CD4-positive, alpha-beta T cell (primary cell): Measurements from ENCODE around the gene LPCAT2. TPM values are rescaled to one million over a fixed set of nuclear protein-coding genes. Genes with fewer than 3 reads are reported as not detected.
A peak's percentile ranks its signal among the peaks of the same experiment; 100 is the strongest.

Experiments
- ATAC-seq: fragments of 200-7000 bp; cut with Tn5 transposase; one replicate; pipeline ENCODE4 v1.10.0; 2022; ENCODE audit warnings: mild to moderate bottlenecking; ENCODE audit not compliant: poor library complexity
- CTCF ChIA-PET: fragments of 350-600 bp; sonication (Branson Sonifier 250); formaldehyde crosslinking; loops from one replicate; lab custom pipeline; 2021; ENCODE audit warnings: antibody characterized with exemption, inconsistent platforms; lab: Charles Lee
- POLR2A ChIA-PET: fragments of 350-600 bp; sonication (Branson Sonifier 250); formaldehyde crosslinking; loops from one replicate; lab custom pipeline; 2021; ENCODE audit warnings: antibody characterized with exemption, inconsistent platforms; lab: Charles Lee
- DNase-seq, 14 experiments: peaks; one replicate each; pipeline ENCODE4 v3.0.0-alpha.2; 2013 to 2020; ENCODE audit warnings: mixed read lengths in 2 of 14
- H3K27ac ChIP-seq, 2 donors: one replicate each; pipeline versions ENCODE4 v1.5.1 to v1.7.0; 2013; ENCODE audit warnings: low read length in 2 of 2, low read depth in 1 of 2, mild to moderate bottlenecking in 1 of 2
- H3K27me3 ChIP-seq, 2 experiments: 1 replicate in 1 of 2; 2 replicates in 1 of 2; pipeline versions ENCODE4 v1.6.1 to v1.7.0; 2013; ENCODE audit warnings: low read length in 2 of 2, control low read depth in 1 of 2, mild to moderate bottlenecking in 1 of 2, moderate library complexity in 1 of 2; ENCODE audit not compliant: insufficient read depth in 2 of 2, control insufficient read depth in 1 of 2
- H3K36me3 ChIP-seq: one replicate; pipeline ENCODE4 v1.6.1; 2013; ENCODE audit warnings: low read length, control low read depth; ENCODE audit not compliant: insufficient read depth
- H3K4me1 ChIP-seq: one replicate; pipeline ENCODE4 v1.6.1; 2013; ENCODE audit warnings: low read length, control low read depth; ENCODE audit not compliant: insufficient read depth
- H3K4me3 ChIP-seq: one replicate; pipeline ENCODE4 v1.5.1; 2013; ENCODE audit warnings: mild to moderate bottlenecking, low read length, moderate library complexity
- H3K9me3 ChIP-seq, 2 experiments: 1 replicate in 1 of 2; 2 replicates in 1 of 2; pipeline versions ENCODE4 v1.6.1 to v1.7.0; 2013; ENCODE audit warnings: low read length in 2 of 2, mild to moderate bottlenecking in 2 of 2, control low read depth in 1 of 2, moderate library complexity in 1 of 2; ENCODE audit not compliant: control insufficient read depth in 1 of 2, insufficient read depth in 1 of 2
- H3K27ac Mint-ChIP-seq: one replicate; pipeline ENCODE4 v1.8.0; 2020; ENCODE audit warnings: mixed read lengths
- H3K27me3 Mint-ChIP-seq: one replicate; pipeline ENCODE4 v1.8.0; 2021; ENCODE audit warnings: mixed read lengths
- H3K36me3 Mint-ChIP-seq: one replicate; pipeline ENCODE4 v1.8.0; 2021; ENCODE audit warnings: low read depth, mixed read lengths
- H3K4me1 Mint-ChIP-seq: one replicate; pipeline ENCODE4 v1.8.0; 2021; ENCODE audit warnings: low read depth, mixed read lengths
- H3K4me3 Mint-ChIP-seq: one replicate; pipeline ENCODE4 v1.8.0; 2020; ENCODE audit warnings: mild to moderate bottlenecking, mixed read lengths
- H3K9me3 Mint-ChIP-seq: one replicate; pipeline ENCODE4 v1.8.0; 2020; ENCODE audit warnings: mixed read lengths
- CTCF ChIP-seq: fragments of 200-600 bp; IDR thresholded peaks from one replicate; pipeline ENCODE4 v1.8.0; 2022; ENCODE audit warnings: antibody characterized with exemption, mild to moderate bottlenecking
- intact Hi-C, 2 experiments: fragments of 100-400 bp; cut with DNase I in 1 of 2; cut with micrococcal nuclease in 1 of 2; formaldehyde crosslinking; loops; one replicate each; pipeline versions ENCODE4 v1.15.1 to v1.9.0; 2023 to 2025; cut with DNase I, micrococcal nuclease
- total RNA-seq, 174 experiments: library from RNA in 2 of 174; stranded (reverse) in 2 of 174; gene quantifications; one replicate each; pipeline ENCODE4 v1.2.3 and lab custom pipeline; 2021 to 2026

Gene LPCAT2
- total RNA-seq, 2 experiments from 2014 or later, result 0.22 to 0.36 TPM

GRCh38 chr16:55494994-55495421 is 13.9 kb upstream of the LPCAT2 start:
- Histone ChIP-seq H3K36me3 (no peaks in the 10 kb centered on the region), H3K27ac (no peak overlapping the region), H3K27me3 (no peaks in the 10 kb centered on the region), H3K4me1 (no peaks in the 10 kb centered on the region), H3K4me3 (no peak overlapping the region), H3K9me3 (peaks cover 0 to 4% of the 10 kb centered on the region in 2 experiments)
- H3K27ac Mint-ChIP-seq, result no peak overlapping the region
- no peak for TF ChIP-seq CTCF
- ChIA-PET POLR2A (no interaction called here), CTCF (no interaction called here)
- intact Hi-C loops, result no loop called here
- no peaks in the 10 kb centered on the region for H3K9me3 Mint-ChIP-seq
- H3K27me3 Mint-ChIP-seq, result no peaks in the 10 kb centered on the region
- DNase-seq, result peak in 1 of 14 experiments; percentile 21
- no peaks in the 10 kb centered on the region for H3K36me3 Mint-ChIP-seq
- peaks cover 8% of the 10 kb centered on the region for H3K4me1 Mint-ChIP-seq
- no peak overlapping the region for H3K4me3 Mint-ChIP-seq
- ATAC-seq, result no peak

DNA sequence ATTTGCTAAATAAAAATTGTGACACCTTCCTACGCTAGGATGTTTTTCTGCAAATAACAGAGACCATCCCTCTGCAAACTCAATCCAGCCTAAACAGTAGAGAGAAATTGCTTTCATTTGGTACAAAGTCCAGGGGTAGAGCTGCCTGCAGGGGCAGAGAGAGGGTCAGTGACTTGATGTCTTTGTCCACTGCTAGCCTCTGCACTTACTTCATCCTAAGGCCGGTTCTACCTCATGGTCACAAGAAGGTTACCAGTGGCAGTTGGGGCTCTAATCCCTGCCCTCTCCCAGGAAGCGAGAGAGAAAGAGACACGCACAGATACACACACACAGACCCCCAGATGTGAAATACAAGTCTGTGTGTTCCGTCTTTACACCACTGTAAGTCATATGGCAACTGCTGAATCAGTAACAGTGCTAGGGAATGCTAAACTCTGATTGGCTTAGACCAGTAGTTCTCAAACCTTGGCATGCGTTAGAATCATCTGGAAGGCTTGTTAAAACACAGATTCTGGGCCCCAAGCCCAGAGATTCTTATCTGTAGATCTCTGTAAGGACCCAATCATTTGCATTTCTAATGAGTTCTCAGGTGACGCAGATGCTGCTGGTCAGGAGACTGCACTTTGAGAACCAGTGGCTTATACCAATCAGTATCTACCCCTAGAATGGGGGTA is 13.1 kb upstream of the LPCAT2 start:
- H3K36me3 ChIP-seq, result no peaks in the 10 kb centered on the region
- no peak for TF ChIP-seq CTCF
- no peaks in the 10 kb centered on the region for H3K27me3 Mint-ChIP-seq
- intact Hi-C loops, result no loop called here
- H3K36me3 Mint-ChIP-seq, result no peaks in the 10 kb centered on the region
- DNase-seq (no peak), ATAC-seq (no peak)
- POLR2A ChIA-PET, result no interaction called here
- no peaks in the 10 kb centered on the region for H3K9me3 Mint-ChIP-seq
- no peaks in the 10 kb centered on the region for H3K9me3 ChIP-seq
- peaks cover 15% of the 10 kb centered on the region for H3K4me1 Mint-ChIP-seq
- H3K4me3 Mint-ChIP-seq, result no peak overlapping the region
- CTCF ChIA-PET, result no interaction called here
- H3K27ac ChIP-seq, result no peak overlapping the region
- H3K4me1 ChIP-seq, result peaks cover 3% of the 10 kb centered on the region
- H3K27me3 ChIP-seq, result no peaks in the 10 kb centered on the region
- H3K27ac Mint-ChIP-seq, result no peak overlapping the region
- no peak overlapping the region for H3K4me3 ChIP-seq

DNA sequence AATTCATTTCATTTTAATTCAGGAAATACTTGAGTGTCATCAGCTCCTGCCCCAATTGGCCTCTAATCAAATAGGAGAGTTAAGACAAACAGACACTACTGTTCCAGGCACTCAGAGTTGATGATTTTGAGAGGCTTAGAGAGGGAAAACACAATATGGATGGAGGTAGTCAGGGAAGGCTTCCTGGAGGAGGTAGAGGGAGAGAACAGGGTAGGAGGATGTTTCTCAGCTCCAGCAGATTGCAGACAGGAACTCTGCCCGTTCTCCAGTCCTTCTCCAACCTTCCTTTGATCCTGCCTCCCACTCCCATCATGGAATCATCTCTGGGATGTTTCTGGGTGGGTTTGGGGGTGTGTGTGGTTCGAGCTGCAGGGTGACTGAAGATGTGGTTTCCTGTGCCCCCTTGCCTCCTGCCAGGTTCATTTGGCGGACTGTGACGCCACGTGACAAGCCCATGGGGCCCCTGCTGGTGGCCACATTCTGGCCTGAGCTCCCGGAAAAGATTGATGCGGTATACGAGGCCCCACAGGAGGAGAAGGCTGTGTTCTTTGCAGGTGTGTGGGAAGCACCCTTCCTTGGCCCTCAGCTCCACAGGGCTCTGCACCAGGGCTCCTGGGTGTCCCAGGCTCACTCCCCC is 12.2 kb upstream of the LPCAT2 start:
- intact Hi-C loops, result no loop called here

More for the DNA sequence above, 12.2 kb upstream of the LPCAT2 start:
- CTCF ChIA-PET, result no interaction called here
- no peaks in the 10 kb centered on the region for H3K36me3 Mint-ChIP-seq
- H3K4me1 Mint-ChIP-seq, result peaks cover 17% of the 10 kb centered on the region
- TF ChIP-seq CTCF, result no peak
- H3K27me3 Mint-ChIP-seq, result no peaks in the 10 kb centered on the region
- no peak overlapping the region for H3K27ac Mint-ChIP-seq
- Histone ChIP-seq H3K9me3 (no peaks in the 10 kb centered on the region), H3K4me1 (peaks cover 3% of the 10 kb centered on the region), H3K27ac (no peak overlapping the region), H3K36me3 (no peaks in the 10 kb centered on the region), H3K27me3 (no peaks in the 10 kb centered on the region), H3K4me3 (no peak overlapping the region)
- POLR2A ChIA-PET, result no interaction called here
- DNase-seq (no peak), ATAC-seq (no peak)
- H3K9me3 Mint-ChIP-seq, result no peaks in the 10 kb centered on the region
- no peak overlapping the region for H3K4me3 Mint-ChIP-seq
